K562 (cell line): ENCODE data around the gene LCE2B. TPM values are rescaled to one million over a fixed set of nuclear protein-coding genes. Genes with fewer than 3 reads are reported as not detected.

Source experiments
- ATAC-seq: fragments of 200-7000 bp; cut with Tn5 transposase; 3 replicates; pipeline ENCODE4 v1.9.1; 2020; ENCODE audit warnings: moderate library complexity
- BruUV-seq: library from RNA; stranded (reverse); fragments of 400-500 nt; replicated peaks from 2 replicates; lab custom pipeline; 2021; lab: Mats Ljungman, UMichigan
- CTCF ChIA-PET: fragments of 300-600 bp; formaldehyde crosslinking; extraction: SDS; loops from one replicate; lab custom pipeline; 2021; ENCODE audit warnings: low intra/inter-chr PET ratio; lab: Yijun Ruan, JAX
- POLR2A ChIA-PET: fragments of 300-600, 350-650 bp; sonication (Branson Sonifier 250); formaldehyde crosslinking; extraction: SDS; loops from one replicate; lab custom pipeline; 2021; ENCODE audit warnings: antibody characterized with exemption, inconsistent platforms; lab: Yijun Ruan, JAX
- DNase-seq, 4 experiments: peaks; one replicate each; pipeline versions ENCODE4 v3.0.0 to v3.0.0-alpha.2; 2011 to 2018; ENCODE audit warnings: low spot score in 3 of 4, mixed read lengths in 3 of 4; ENCODE audit errors: extremely low read depth in 1 of 4
- FAIRE-seq: peaks from 2 replicates; lab custom pipeline; 2011; peaks lifted over from hg19 to GRCh38; lab: Jason Lieb, UNC
- H2AFZ ChIP-seq: 2 replicates; pipeline ENCODE4 v1.6.0; 2011; ENCODE audit warnings: low read depth, low read length, control low read depth, inconsistent platforms
- H3K27ac ChIP-seq: fragments of 200-600 bp; 3 replicates; pipeline ENCODE4 v1.8.0; 2011; ENCODE audit warnings: low read depth, mild to moderate bottlenecking, control low read depth, inconsistent platforms, low read length, moderate library complexity, mixed read lengths; ENCODE audit errors: extremely low read depth
- H3K27me3 ChIP-seq, 2 experiments: fragments of 300-600 bp in 1 of 2; 2 replicates in 1 of 2; 3 replicates in 1 of 2; pipeline versions ENCODE4 v1.6.0 to v1.8.0; 2011; ENCODE audit warnings: inconsistent platforms in 2 of 2, low read length in 2 of 2, mild to moderate bottlenecking in 1 of 2, mixed read lengths in 1 of 2, moderate library complexity in 1 of 2; ENCODE audit not compliant: control insufficient read depth in 2 of 2, insufficient read depth in 2 of 2
- H3K36me3 ChIP-seq: fragments of 300-600 bp; 3 replicates; pipeline ENCODE4 v1.8.0; 2011; ENCODE audit warnings: mild to moderate bottlenecking, low read length, inconsistent platforms; ENCODE audit not compliant: control insufficient read depth, insufficient read depth
- H3K4me1 ChIP-seq, 2 experiments: fragments of 200-600 bp in 1 of 2; replicated peaks in 1 of 2; 2 replicates in 1 of 2; 3 replicates in 1 of 2; pipeline versions ENCODE4 v1.5.1 to v1.8.0; 2011; ENCODE audit warnings: inconsistent platforms in 2 of 2, low read length in 2 of 2, mild to moderate bottlenecking in 1 of 2, mixed read lengths in 1 of 2, moderate library complexity in 1 of 2; ENCODE audit not compliant: control insufficient read depth in 2 of 2, insufficient read depth in 2 of 2
- H3K4me2 ChIP-seq: 2 replicates; pipeline ENCODE4 v1.6.1; 2011; ENCODE audit warnings: low read length, control low read depth, inconsistent platforms, mixed read lengths; ENCODE audit not compliant: insufficient read depth
- H3K4me3 ChIP-seq: fragments of 200-600 bp; sonication (generic), shearing (Covaris generic); 2 replicates; pipeline ENCODE4 v1.5.1; 2016; ENCODE audit warnings: control low read depth, inconsistent platforms
- H3K79me2 ChIP-seq: fragments of 200-600 bp; 3 replicates; pipeline ENCODE4 v1.8.0; 2011; ENCODE audit warnings: low read length, inconsistent platforms; ENCODE audit not compliant: control insufficient read depth, insufficient read depth
- H3K9ac ChIP-seq, 2 experiments: 2 replicates each; pipeline versions ENCODE4 v1.6.0 to v1.6.1; 2011; ENCODE audit warnings: low read depth in 2 of 2, low read length in 2 of 2, control low read depth in 1 of 2, inconsistent platforms in 1 of 2, mild to moderate bottlenecking in 1 of 2, mixed read lengths in 1 of 2; ENCODE audit not compliant: insufficient read depth in 1 of 2
- H3K9me1 ChIP-seq: one replicate; pipeline ENCODE4 v1.6.0; 2011; ENCODE audit warnings: inconsistent platforms, mild to moderate bottlenecking, low read length, moderate library complexity; ENCODE audit not compliant: control insufficient read depth, insufficient read depth
- H3K9me3 ChIP-seq: replicated peaks from 2 replicates; pipeline ENCODE4 v1.5.1; 2011; ENCODE audit warnings: low read depth, low read length, inconsistent platforms; ENCODE audit not compliant: control insufficient read depth, insufficient read depth
- H4K20me1 ChIP-seq: replicated peaks from 2 replicates; pipeline ENCODE4 v1.6.1; 2011; ENCODE audit warnings: low read length, inconsistent platforms, mixed read lengths; ENCODE audit not compliant: control insufficient read depth, insufficient read depth
- CCAR2 ChIP-seq: fragments of 200-400 bp; formaldehyde crosslinking; IDR thresholded peaks from 2 replicates; pipeline ENCODE4 v1.6.1; 2017; ENCODE audit warnings: mild to moderate bottlenecking, low read depth, low read length
- PHF21A ChIP-seq: fragments of 450-650 bp; IDR thresholded peaks from 2 replicates; pipeline ENCODE4 v1.6.1; 2017; ENCODE audit warnings: low read depth, borderline replicate concordance
- SAP30 ChIP-seq: fragments of 200-600 bp; sonication (generic); IDR thresholded peaks from 2 replicates; pipeline ENCODE4 v1.6.1; 2012; ENCODE audit warnings: borderline replicate concordance, low read depth, mild to moderate bottlenecking, moderate library complexity, low read length, control low read depth, inconsistent platforms; ENCODE audit not compliant: insufficient read depth, poor library complexity, severe bottlenecking
- YBX1 ChIP-seq: fragments of 450-650 bp; IDR thresholded peaks from 2 replicates; pipeline ENCODE4 v1.7.1; 2016; ENCODE audit warnings: mild to moderate bottlenecking
- ZNF124 ChIP-seq: sonication (generic); formaldehyde crosslinking; IDR thresholded peaks from 2 replicates; pipeline ENCODE4 v1.8.1; 2022; ENCODE audit warnings: missing genetic modification reagents
- ZNF133 ChIP-seq: fragments of 250-450 bp; sonication (Bioruptor Pico); IDR thresholded peaks from 2 replicates; pipeline ENCODE4 v1.4.0; 2020; ENCODE audit warnings: mild to moderate bottlenecking
- ZNF23 ChIP-seq: fragments of 250-450 bp; sonication (Bioruptor Pico); IDR thresholded peaks from 2 replicates; pipeline ENCODE4 v1.4.0; 2020; ENCODE audit warnings: mild to moderate bottlenecking
- WGBS: fragments of 100-300 bp; shearing (Covaris generic); methylation state at CpG from one replicate; pipeline ENCODE4 v1.1.6; 2016; ENCODE audit warnings: low coverage, mixed read lengths; ENCODE audit not compliant: insufficient coverage; ENCODE audit errors: missing lambda C conversion rate; 5-methylcytosine and 5-hydroxymethylcytosine counted together
- in situ Hi-C: fragments of 300-500 bp; cut with MboI; formaldehyde crosslinking; loops from 4 replicates; pipeline ENCODE4 v1.15.0; 2018; ENCODE audit warnings: inconsistent platforms, mixed read lengths
- intact Hi-C: fragments of 100-400 bp; cut with micrococcal nuclease; formaldehyde crosslinking; loops from 2 replicates; pipeline ENCODE4 v1.14.2; 2022
- polyA plus RNA-seq, 8 experiments: library from polyadenylated mRNA; depleted of rRNA in 4 of 8; stranded (reverse) in 5 of 8; unstranded in 3 of 8; fragments of >200 nt; fragmentation: Nextera tagmentation in 2 of 8; fragmentation: Illumina TruSeq in 1 of 8; extraction: Ambion mirVana in 2 of 8; extraction: Trizol in 1 of 8; gene quantifications; 2 replicates each; pipeline versions ENCODE4 v1.2.1 to v1.2.3, GENCODE V29; 2011 to 2014; ENCODE audit warnings: inconsistent platforms in 1 of 8, missing spikeins in 1 of 8
- total RNA-seq, 7 experiments: library from RNA; depleted of rRNA in 6 of 7; stranded (reverse); fragments of >200 nt in 6 of 7; fragmentation: Illumina TruSeq in 2 of 7; extraction: Trizol in 2 of 7; gene quantifications; 2 replicates each; pipeline versions ENCODE4 v1.2.1 to v1.2.3, GENCODE V29; 2011 to 2021; ENCODE audit warnings: low replicate concordance in 1 of 7
- TF ChIP-seq, protein P1 (sequence below): fragments of 450-650 bp; formaldehyde crosslinking; IDR thresholded peaks from 2 replicates; pipeline ENCODE4 v1.4.0; 2020; ENCODE audit warnings: mild to moderate bottlenecking, moderate library complexity

LCE2B gene
- total and polyA plus RNA-seq, 9 of the 15 experiments (the other 6 are each of a cell fraction or from before 2014, with no cell fraction given), result not detected

- no peak within 1 kb of the TSS for H3K4me3 ChIP-seq
- intact Hi-C loops, result no loop called here
- H3K36me3 ChIP-seq, result no peaks in the 10 kb centered on the region
- in situ Hi-C loops, result no loop called here
- no peaks in the 10 kb centered on the region for H3K79me2 ChIP-seq
- no TSS peak for BruUV-seq
- no peaks in the 10 kb centered on the region for H4K20me1 ChIP-seq
- H3K27ac ChIP-seq, result no peak within 1 kb of the TSS
- no peak for FAIRE-seq
- no peaks in the 10 kb centered on the region for H3K4me1 ChIP-seq
- H3K9me3 ChIP-seq, result no peaks in the 10 kb centered on the region
- no peak within 1 kb of the TSS for H3K4me2 ChIP-seq
- no peak for ATAC-seq
- H2AFZ ChIP-seq, result no peak within 1 kb of the TSS
- CTCF ChIA-PET, result no interaction called here
- no peaks in the 10 kb centered on the region for H3K9me1 ChIP-seq
- H3K9ac ChIP-seq, result no peak within 1 kb of the TSS
- no peaks in the 10 kb centered on the region for H3K27me3 ChIP-seq
- 0% methylated on average over 4 of the region's 4 CpGs for WGBS
- TF ChIP-seq PHF21A (no peak), CCAR2 (no peak), ZNF23 (CRISPR knock-in tag) (no peak), ZNF124 (CRISPR knock-in tag) (no peak), YBX1 (no peak), ZNF133 (no peak), SAP30 (no peak)
- TF ChIP-seq, protein P1, sequence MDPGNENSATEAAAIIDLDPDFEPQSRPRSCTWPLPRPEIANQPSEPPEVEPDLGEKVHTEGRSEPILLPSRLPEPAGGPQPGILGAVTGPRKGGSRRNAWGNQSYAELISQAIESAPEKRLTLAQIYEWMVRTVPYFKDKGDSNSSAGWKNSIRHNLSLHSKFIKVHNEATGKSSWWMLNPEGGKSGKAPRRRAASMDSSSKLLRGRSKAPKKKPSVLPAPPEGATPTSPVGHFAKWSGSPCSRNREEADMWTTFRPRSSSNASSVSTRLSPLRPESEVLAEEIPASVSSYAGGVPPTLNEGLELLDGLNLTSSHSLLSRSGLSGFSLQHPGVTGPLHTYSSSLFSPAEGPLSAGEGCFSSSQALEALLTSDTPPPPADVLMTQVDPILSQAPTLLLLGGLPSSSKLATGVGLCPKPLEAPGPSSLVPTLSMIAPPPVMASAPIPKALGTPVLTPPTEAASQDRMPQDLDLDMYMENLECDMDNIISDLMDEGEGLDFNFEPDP, result no peak
- DNase-seq, result no peak
- POLR2A ChIA-PET, result no interaction called here
These were observed 12.0 kb downstream of the LCE2B start, which contains the start of gene LCE2A for GRCh38 chr1:152697701-152698600. Gene LCE2A, plus strand, starts transcription at chr1:152698345. Its CDS starts 557 bp downstream, at chr1:152698902.
